Activated naive CD8-positive, alpha-beta T cell treated with anti-CD3 and anti-CD28 coated beads, Interleukin-2, amount 50 U/mL, for 24 hours (primary cell): ENCODE measurements around the gene VWA3B.

ENCODE experiments used
- ATAC-seq: fragments of 150-1000 bp; cut with Tn5 transposase; one replicate; pipeline ENCODE4 v1.10.0; 2021
- DNase-seq: peaks from one replicate; pipeline ENCODE4 v3.0.0; 2021
- H3K27ac Mint-ChIP-seq: one replicate; pipeline ENCODE4 v1.8.0; 2021; ENCODE audit warnings: mild to moderate bottlenecking, mixed read lengths
- H3K27me3 Mint-ChIP-seq: one replicate; pipeline ENCODE4 v1.8.0; 2021; ENCODE audit warnings: mixed read lengths
- H3K36me3 Mint-ChIP-seq: one replicate; pipeline ENCODE4 v1.8.0; 2021; ENCODE audit warnings: low read depth, mixed read lengths
- H3K4me1 Mint-ChIP-seq: one replicate; pipeline ENCODE4 v1.8.0; 2021; ENCODE audit warnings: mixed read lengths
- H3K4me3 Mint-ChIP-seq: one replicate; pipeline ENCODE4 v1.8.0; 2021; ENCODE audit warnings: mild to moderate bottlenecking, moderate library complexity, mixed read lengths
- H3K9me3 Mint-ChIP-seq: one replicate; pipeline ENCODE4 v1.8.0; 2021; ENCODE audit warnings: mixed read lengths

VWA3B gene

DNA sequence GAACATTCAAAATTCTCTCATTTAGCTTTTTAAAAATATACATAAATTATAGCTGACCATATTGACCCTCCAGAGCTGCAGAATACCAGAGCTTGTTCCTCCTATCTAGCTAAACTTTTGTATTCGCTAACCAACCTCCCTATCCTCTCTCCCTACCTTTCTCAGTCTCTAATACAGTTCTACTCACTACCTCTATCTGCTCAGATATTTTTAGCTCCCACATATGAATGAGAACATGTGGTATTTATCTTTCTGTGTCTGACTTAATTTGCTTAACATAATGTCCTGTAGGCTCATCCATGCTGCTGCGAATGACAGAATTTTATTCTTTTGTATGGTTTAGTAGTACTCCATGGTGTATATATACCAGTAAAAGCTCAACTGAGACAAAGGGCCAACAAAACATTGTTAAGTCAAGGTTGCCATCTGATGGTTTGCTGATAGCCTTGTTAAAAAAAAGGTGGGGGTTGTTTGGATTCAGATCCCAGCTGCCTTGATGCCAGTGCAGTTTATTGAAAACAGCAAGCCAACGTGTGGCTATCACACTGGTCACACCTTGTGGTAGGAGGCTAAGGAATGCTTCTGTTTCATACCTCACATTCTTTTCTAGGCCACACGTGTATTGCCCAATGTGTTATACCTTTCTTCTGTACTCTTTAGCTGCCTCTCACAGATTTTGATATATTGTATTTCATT lies 101.5 kb downstream of the VWA3B start:
- Mint-ChIP-seq H3K27me3 (no peaks in the 10 kb centered on the region), H3K4me3 (no peak overlapping the region), H3K4me1 (no peaks in the 10 kb centered on the region), H3K9me3 (no peaks in the 10 kb centered on the region), H3K27ac (no peak overlapping the region), H3K36me3 (no peaks in the 10 kb centered on the region)
- no peak for ATAC-seq
- no peak for DNase-seq

DNA sequence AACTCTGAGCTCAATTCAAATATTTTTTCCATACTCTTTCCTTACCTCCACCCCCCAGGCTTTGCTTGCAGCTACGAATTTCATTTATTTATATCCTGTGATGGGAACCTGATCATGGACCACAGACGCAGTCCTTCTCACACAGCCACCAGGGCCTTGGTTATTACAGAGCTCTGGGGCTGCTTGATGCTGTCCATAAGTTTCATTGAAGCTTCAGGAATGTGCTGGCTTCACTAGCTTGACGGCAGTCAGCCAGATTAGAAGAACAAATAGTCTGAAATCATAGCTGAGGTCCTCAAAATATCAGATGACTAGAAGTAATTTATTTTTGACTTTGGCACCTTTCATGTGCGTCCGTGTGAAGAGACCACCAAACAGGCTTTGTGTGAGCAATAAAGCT lies 104.9 kb downstream of the VWA3B start:
- ATAC-seq (no peak), DNase-seq (no peak)
- Mint-ChIP-seq H3K36me3 (no peaks in the 10 kb centered on the region), H3K27ac (no peak overlapping the region), H3K9me3 (no peaks in the 10 kb centered on the region), H3K27me3 (peaks cover 1% of the 10 kb centered on the region), H3K4me3 (no peak overlapping the region), H3K4me1 (no peaks in the 10 kb centered on the region)

DNA sequence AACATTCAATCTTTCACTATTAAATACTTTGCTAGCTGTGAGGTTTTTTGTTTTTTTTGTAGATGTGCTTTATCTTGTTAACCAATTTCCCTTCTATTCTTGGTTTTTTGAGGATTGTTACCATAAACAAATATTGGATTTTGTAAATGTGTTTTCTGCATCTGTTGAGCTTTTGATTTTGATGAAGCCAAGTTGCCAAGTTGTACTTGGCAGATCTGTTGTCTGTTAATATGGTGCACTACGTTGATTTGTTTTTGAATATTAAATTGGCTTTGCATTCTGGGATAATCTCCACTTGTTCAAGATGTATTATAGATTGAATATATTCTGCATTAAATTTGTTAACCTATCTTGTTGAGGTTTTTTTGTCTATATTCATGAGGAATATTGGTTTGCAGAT lies 114.6 kb downstream of the VWA3B start:
- no peak overlapping the region for H3K4me3 Mint-ChIP-seq
- DNase-seq = no peak
- peaks cover 13% of the 10 kb centered on the region for H3K27me3 Mint-ChIP-seq
- no peak overlapping the region for H3K27ac Mint-ChIP-seq
- no peak for ATAC-seq
- H3K9me3 Mint-ChIP-seq = no peaks in the 10 kb centered on the region
- no peaks in the 10 kb centered on the region for H3K36me3 Mint-ChIP-seq
- peaks cover 2% of the 10 kb centered on the region for H3K4me1 Mint-ChIP-seq

DNA sequence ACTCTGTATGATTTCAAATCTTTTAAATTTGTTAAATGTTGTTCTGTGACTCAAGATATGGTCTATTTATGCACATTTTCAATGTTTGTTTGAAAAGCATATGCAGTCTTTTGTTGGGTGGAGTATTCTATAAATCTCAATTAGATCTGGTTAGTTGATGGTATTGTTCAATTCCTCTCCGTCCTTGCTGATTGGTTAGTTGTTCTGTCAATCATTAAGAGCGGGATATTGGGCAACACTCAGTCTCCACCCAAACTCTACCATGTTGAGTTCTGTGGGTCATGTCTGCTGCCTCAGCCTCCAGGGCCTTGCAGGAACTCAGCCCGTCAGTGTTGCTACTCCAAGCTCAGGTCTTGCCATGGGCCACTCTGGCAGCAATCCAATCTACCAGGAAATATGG lies 118.9 kb downstream of the VWA3B start:
- DNase-seq (no peak), ATAC-seq (no peak)
- Mint-ChIP-seq H3K9me3 (no peaks in the 10 kb centered on the region), H3K36me3 (no peaks in the 10 kb centered on the region), H3K27ac (no peak overlapping the region), H3K4me3 (no peak overlapping the region), H3K27me3 (peaks cover 12% of the 10 kb centered on the region), H3K4me1 (peaks cover 2% of the 10 kb centered on the region)

DNA sequence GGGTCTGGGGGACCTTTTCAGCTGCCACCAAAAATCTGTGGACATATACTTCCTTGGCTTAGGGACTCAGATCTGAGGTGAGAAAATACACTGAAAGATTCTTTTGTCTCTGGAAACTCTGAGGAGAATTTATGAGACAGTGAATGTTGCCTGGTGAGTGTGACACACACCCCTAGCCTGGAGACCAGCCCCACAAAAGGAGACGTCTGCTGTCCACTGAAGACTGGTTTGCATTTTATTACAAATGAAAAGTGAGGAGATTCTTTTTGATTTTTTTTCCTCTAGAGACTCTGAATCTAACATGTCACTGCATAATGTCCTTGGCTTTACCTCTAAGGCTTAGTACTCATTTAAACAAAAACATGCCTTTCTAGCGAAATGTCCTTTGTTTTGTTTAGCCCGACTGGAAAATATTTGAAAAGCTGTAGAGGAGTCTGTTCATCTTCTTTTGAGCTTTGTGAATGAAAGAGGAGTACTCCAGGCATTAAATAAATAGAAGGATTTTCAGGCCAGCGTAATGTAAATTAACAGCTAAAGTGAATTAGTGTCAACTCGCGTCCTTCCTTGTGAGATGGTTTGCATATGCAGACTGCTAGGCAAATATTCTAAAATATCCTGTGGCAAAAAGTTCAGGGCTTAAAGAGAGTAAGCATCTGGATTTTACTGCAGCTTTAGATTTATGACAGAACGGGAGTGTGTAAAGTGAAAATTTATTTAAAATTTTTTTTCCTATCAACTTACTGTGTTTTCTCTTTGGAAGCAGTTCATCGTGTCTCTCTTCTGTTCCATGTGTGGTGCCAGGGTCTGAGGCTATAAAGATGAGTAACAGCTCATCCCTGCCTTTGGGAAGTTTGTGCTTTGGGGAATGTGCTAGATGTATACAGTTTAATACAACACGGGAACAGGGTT lies 125.4 kb downstream of the VWA3B start:
- Mint-ChIP-seq H3K9me3 (no peaks in the 10 kb centered on the region), H3K27me3 (peaks cover 32% of the 10 kb centered on the region), H3K4me1 (no peaks in the 10 kb centered on the region), H3K4me3 (no peak overlapping the region), H3K36me3 (no peaks in the 10 kb centered on the region), H3K27ac (no peak overlapping the region)
- ATAC-seq (no peak), DNase-seq (no peak)

DNA sequence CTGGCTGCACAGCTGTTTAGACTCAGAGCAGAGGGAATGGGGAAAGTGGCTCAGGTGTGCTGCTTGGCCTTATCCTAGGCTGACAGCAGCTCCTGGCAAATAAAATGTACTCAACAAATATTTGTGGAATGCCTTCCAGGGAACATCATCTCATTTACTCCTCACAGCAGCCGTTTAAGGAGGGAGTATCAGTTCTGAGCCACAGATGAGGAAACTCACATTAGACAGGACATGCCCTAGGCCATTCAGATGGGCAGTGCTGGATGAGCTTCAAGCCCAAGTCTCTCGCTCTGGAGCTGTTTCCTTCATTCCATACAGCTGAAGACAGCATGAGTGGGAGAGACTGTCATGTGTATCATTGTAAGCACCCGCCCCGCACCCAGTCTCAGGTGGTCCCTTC lies 129.6 kb downstream of the VWA3B start:
- DNase-seq = no peak
- ATAC-seq = no peak
- H3K4me1 Mint-ChIP-seq = no peaks in the 10 kb centered on the region

DNA sequence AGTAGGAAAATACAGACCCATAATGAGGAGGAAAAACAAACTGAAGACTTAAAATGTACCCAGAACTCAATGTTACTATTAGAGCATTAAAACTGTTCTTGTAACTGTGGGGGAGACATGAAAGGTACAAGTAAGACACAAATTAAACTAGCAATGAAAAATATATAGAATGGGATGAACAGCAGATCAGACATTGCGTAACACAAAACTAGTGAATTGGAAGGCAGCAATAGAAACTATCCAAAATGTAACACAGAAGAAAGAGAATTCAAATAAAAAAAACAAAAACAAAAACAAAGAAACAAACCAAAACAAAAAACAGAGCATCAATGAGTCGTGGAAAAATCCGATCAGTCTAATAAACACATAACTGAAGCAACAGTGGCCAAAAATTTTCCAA lies 132.2 kb downstream of the VWA3B start:
- Mint-ChIP-seq H3K9me3 (peaks cover 8% of the 10 kb centered on the region), H3K36me3 (peaks cover 1% of the 10 kb centered on the region), H3K4me3 (no peak overlapping the region), H3K27ac (no peak overlapping the region), H3K27me3 (peaks cover 43% of the 10 kb centered on the region), H3K4me1 (no peaks in the 10 kb centered on the region)
- no peak for DNase-seq
- no peak for ATAC-seq

More for the DNA sequence above, 129.6 kb downstream of the VWA3B start:
- Mint-ChIP-seq H3K27me3 (peaks cover 45% of the 10 kb centered on the region), H3K9me3 (peaks cover 8% of the 10 kb centered on the region), H3K36me3 (peaks cover 1% of the 10 kb centered on the region), H3K4me3 (no peak overlapping the region), H3K27ac (no peak overlapping the region)

DNA sequence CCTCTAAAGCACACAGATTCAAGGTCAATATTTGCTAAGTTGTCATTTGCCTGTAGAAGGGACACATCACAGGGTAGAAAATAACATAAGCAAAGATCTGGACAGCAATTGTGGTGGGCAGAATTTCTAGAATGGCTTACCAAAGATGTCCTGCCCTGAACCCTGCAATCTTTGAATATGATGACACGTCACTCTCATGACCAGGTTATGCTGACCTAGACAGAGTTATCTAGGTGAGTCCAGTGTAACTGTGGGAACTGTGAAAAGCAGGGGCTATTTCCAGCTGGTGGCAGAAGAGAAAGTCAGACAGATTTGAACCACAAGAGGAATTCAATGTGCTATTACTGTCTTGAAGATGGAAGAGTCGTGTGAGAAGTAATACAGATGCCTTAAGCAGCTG lies 147.0 kb downstream of the VWA3B start:
- Mint-ChIP-seq H3K4me1 (no peaks in the 10 kb centered on the region), H3K9me3 (no peaks in the 10 kb centered on the region), H3K4me3 (no peak overlapping the region), H3K27me3 (peaks cover 18% of the 10 kb centered on the region), H3K36me3 (no peaks in the 10 kb centered on the region), H3K27ac (no peak overlapping the region)
- no peak for ATAC-seq
- DNase-seq = no peak

DNA sequence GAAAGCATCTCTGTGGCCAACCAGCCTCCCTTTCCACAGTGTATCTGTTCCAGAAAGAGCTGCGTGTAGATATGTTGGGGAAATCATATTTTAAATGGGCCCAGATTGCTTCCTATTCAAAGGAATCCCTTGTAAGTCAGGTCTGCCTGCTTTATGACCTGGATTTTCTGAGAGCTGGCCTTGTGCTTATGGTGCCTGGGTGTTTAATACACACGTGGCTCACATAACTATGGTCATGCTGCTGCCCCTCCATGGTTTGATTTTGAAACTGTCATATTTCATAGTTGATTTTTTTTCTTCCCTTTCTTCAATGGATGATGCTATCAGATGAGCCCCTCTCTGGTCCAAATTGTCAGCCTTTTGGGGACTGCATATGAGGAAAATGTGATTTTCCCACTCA lies 147.8 kb downstream of the VWA3B start:
- DNase-seq = no peak
- no peak overlapping the region for H3K4me3 Mint-ChIP-seq
- H3K36me3 Mint-ChIP-seq = no peaks in the 10 kb centered on the region
- H3K27me3 Mint-ChIP-seq = peaks cover 21% of the 10 kb centered on the region
- no peaks in the 10 kb centered on the region for H3K4me1 Mint-ChIP-seq
- no peak for ATAC-seq
- H3K9me3 Mint-ChIP-seq = no peaks in the 10 kb centered on the region
- H3K27ac Mint-ChIP-seq = no peak overlapping the region

DNA sequence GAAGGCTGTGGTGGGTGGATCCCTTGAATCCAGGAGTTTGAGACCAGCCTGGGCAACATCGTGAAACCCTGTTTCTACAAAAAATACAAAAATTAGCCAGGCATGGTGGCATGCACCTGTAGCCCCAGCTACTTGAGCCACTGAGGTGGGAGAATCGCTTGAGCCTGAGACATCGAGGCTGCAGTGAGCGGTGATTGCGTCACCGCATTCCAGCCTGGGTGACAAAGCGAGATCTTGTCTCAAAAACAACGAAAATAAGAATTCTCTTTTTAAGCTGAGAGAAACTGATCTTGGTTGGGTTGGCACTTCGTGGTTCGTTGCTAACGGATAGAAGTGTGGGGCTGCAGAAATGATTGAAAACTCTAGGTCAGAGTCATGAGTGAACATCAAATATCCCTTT lies 150.0 kb downstream of the VWA3B start:
- DNase-seq = no peak
- no peak for ATAC-seq
- H3K4me3 Mint-ChIP-seq = no peak overlapping the region
- H3K4me1 Mint-ChIP-seq = no peaks in the 10 kb centered on the region
- H3K9me3 Mint-ChIP-seq = no peaks in the 10 kb centered on the region
- H3K27me3 Mint-ChIP-seq = peaks cover 27% of the 10 kb centered on the region
- no peaks in the 10 kb centered on the region for H3K36me3 Mint-ChIP-seq
- no peak overlapping the region for H3K27ac Mint-ChIP-seq

DNA sequence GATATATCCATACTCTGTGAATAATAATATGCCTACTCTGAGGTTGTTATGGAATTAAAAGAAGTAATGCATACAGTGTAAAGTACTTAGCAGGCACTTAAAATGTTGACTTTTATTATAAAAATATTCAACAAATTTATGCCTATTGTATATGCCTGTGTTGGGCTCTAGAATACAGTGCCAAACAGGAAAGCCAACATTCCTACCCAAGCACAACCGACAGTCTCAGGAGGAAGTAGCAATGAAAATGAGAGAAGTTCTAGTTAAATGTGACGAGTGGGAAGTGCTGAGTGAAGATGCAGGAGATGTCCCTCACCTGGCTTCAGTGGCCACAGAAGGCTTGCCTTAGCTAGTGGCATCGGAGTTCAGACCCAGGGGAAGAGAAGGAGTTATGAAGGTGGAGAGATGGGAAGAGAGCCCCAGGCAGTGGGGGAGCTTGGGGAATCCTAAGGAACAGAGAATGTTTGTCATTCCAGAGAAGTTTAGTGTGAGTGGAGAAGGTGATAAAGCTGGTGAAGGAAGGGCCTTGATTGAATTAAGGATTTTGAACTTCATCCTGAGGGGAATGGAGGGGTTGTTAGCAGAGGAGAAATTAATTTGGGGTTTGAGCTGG lies 153.9 kb downstream of the VWA3B start:
- H3K27me3 Mint-ChIP-seq = peaks cover 27% of the 10 kb centered on the region
- H3K27ac Mint-ChIP-seq = no peak overlapping the region
- DNase-seq (no peak), ATAC-seq (no peak)
- no peaks in the 10 kb centered on the region for H3K4me1 Mint-ChIP-seq
- no peak overlapping the region for H3K4me3 Mint-ChIP-seq
- no peaks in the 10 kb centered on the region for H3K36me3 Mint-ChIP-seq
- H3K9me3 Mint-ChIP-seq = no peaks in the 10 kb centered on the region

DNA sequence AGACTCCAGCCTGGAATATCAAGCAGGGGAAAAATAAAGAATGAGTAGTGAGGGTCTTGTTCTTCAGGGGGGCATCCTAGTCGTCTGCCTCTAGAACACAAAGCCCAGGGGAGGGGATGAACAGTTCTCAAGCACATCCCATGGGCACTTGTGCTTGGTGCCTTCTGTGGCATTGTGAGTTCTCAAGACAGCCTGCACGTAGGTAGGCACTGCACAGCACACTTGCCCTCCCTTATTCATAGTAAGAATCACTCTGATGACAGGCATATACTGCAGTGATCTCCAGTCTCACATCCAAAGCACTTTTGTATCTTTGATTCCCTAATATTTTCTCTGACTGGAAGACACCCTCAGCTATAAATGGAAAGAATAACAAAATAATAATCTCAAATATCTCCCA lies 154.6 kb downstream of the VWA3B start:
- Mint-ChIP-seq H3K27me3 (peaks cover 23% of the 10 kb centered on the region), H3K4me1 (no peaks in the 10 kb centered on the region), H3K27ac (no peak overlapping the region), H3K36me3 (no peaks in the 10 kb centered on the region), H3K4me3 (no peak overlapping the region), H3K9me3 (no peaks in the 10 kb centered on the region)
- DNase-seq (no peak), ATAC-seq (no peak)

DNA sequence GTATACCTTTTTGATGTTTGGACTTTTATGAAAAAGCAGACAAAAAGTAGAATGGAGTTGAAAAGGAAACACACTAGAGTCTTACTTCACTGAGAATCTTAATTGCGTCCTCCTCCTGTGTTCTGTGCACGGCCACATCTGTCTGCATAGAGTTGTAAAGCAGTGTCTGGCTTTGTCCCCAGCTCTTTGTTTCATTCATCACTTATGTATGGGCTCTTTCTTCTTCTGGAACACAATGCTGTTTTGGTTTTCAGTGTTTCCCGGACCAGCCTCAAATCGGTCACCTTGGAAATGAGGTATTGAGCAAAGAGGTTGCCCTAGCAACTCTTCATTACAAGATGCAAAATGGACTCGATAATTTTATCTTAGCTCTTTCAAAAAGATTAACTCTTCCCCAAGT lies 155.0 kb downstream of the VWA3B start:
- H3K9me3 Mint-ChIP-seq = no peaks in the 10 kb centered on the region
- no peak for ATAC-seq
- no peak overlapping the region for H3K4me3 Mint-ChIP-seq

DNA sequence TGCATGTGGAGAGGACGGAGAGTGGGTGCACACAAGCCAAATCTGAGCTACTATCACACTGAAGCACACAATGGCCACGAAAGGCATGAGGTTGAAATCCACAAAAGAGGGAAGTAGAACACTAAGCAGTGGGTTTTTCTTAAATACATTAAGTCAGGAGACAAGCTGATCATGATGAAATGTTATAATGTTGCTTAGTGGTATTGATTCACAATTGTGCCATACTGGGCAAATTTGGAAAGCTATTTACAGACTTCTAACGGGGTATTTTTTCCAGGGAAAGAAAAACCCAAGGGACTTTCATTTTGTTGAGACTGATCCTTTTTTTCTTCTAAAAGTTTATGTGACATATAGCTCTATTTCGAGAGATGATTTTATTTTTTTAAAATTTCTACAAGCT lies 158.5 kb downstream of the VWA3B start:
- Mint-ChIP-seq H3K27me3 (peaks cover 23% of the 10 kb centered on the region), H3K9me3 (peaks cover 12% of the 10 kb centered on the region), H3K4me1 (no peaks in the 10 kb centered on the region), H3K4me3 (no peak overlapping the region), H3K36me3 (no peaks in the 10 kb centered on the region), H3K27ac (no peak overlapping the region)
- DNase-seq = no peak
- no peak for ATAC-seq

More for the DNA sequence above, 155.0 kb downstream of the VWA3B start:
- Mint-ChIP-seq H3K36me3 (no peaks in the 10 kb centered on the region), H3K4me1 (no peaks in the 10 kb centered on the region), H3K27ac (no peak overlapping the region), H3K27me3 (peaks cover 22% of the 10 kb centered on the region)
- no peak for DNase-seq

DNA sequence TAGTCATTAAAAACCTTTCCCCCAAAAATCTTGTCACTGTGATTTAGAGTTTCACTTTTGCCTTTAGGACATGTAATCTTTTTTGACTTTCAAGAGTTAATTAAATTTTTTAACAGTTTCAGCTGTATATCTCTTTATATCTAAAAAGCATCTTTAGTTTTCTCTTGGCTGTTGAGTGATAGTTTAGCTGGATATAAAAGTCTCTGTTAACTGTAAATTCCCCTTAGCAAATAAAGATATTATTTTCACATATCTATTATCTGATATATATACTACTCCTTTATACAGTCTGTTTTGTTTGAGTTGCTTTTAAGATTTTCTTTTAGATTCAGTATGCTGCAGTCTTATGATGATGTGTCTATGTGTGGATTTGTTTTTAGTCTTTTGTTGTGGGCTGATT lies 160.4 kb downstream of the VWA3B start:
- no peak for ATAC-seq
- Mint-ChIP-seq H3K9me3 (peaks cover 12% of the 10 kb centered on the region), H3K4me3 (no peak overlapping the region), H3K36me3 (no peaks in the 10 kb centered on the region), H3K27me3 (peaks cover 21% of the 10 kb centered on the region), H3K27ac (no peak overlapping the region), H3K4me1 (no peaks in the 10 kb centered on the region)
- no peak for DNase-seq
